IMR-90 (cell line): ENCODE results near the gene CDHR2. TPM values are rescaled to one million over a fixed set of nuclear protein-coding genes. Genes with fewer than 3 reads are reported as not detected.

Source experiments
- ATAC-seq: fragments of 200-7000 bp; cut with Tn5 transposase; 2 replicates; pipeline ENCODE4 v1.9.1; 2020; ENCODE audit warnings: low read depth, mild to moderate bottlenecking, moderate library complexity
- BruUV-seq: library from RNA; stranded (reverse); fragments of 400-500 nt; replicated peaks from 2 replicates; lab custom pipeline; 2021; lab: Mats Ljungman, UMichigan
- CTCF ChIA-PET: fragments of 300-600 bp; formaldehyde crosslinking; extraction: SDS; loops from one replicate; lab custom pipeline; 2021; ENCODE audit warnings: antibody characterized with exemption; lab: Yijun Ruan, JAX
- POLR2A ChIA-PET: fragments of 300-600 bp; sonication (Branson Sonifier 250); formaldehyde crosslinking; loops from one replicate; lab custom pipeline; 2022; ENCODE audit warnings: antibody characterized with exemption; ENCODE audit not compliant: unreplicated experiment; lab: Charles Lee
- DNase-seq: peaks from one replicate; pipeline ENCODE4 v3.0.0; 2013
- H2AFZ ChIP-seq: replicated peaks from 2 replicates; pipeline ENCODE3; 2013; ENCODE audit warnings: low read length, mild to moderate bottlenecking; ENCODE audit not compliant: poor library complexity
- H2AK5ac ChIP-seq: 2 replicates; pipeline ENCODE4 v1.6.1; 2013; ENCODE audit warnings: low read depth, low read length, inconsistent platforms
- H2AK9ac ChIP-seq: replicated peaks from 2 replicates; pipeline ENCODE3; 2013; ENCODE audit warnings: mild to moderate bottlenecking, low read depth, low read length, moderate library complexity; ENCODE audit not compliant: poor library complexity
- H2BK120ac ChIP-seq: 2 replicates; pipeline ENCODE4 v1.6.1; 2013; ENCODE audit warnings: low read depth, low read length, inconsistent platforms
- H2BK15ac ChIP-seq: 3 replicates; pipeline ENCODE4 v1.6.1; 2013; ENCODE audit warnings: low read depth, low read length, inconsistent platforms
- H2BK20ac ChIP-seq: 2 replicates; pipeline ENCODE4 v1.6.1; 2013; ENCODE audit warnings: low read depth, mild to moderate bottlenecking, inconsistent platforms, low read length, moderate library complexity
- H2BK5ac ChIP-seq: 2 replicates; pipeline ENCODE4 v1.6.1; 2013; ENCODE audit warnings: mild to moderate bottlenecking, low read depth, low read length, inconsistent platforms; ENCODE audit not compliant: poor library complexity, severe bottlenecking
- H3K14ac ChIP-seq: replicated peaks from 2 replicates; pipeline ENCODE4 v1.6.1; 2013; ENCODE audit warnings: low read depth, low read length, inconsistent platforms
- H3K18ac ChIP-seq: 2 replicates; pipeline ENCODE4 v1.6.1; 2013; ENCODE audit warnings: low read depth, low read length, control low read depth
- H3K23ac ChIP-seq: 2 replicates; pipeline ENCODE4 v1.6.1; 2013; ENCODE audit warnings: low read depth, low read length, inconsistent platforms
- H3K27ac ChIP-seq: 2 replicates; pipeline ENCODE4 v1.5.1; 2013; ENCODE audit warnings: mild to moderate bottlenecking, control low read depth, low read length; ENCODE audit not compliant: insufficient read depth
- H3K27me3 ChIP-seq: 2 replicates; pipeline ENCODE4 v1.6.1; 2013; ENCODE audit warnings: low read length; ENCODE audit not compliant: control insufficient read depth, insufficient read depth
- H3K36me3 ChIP-seq: 2 replicates; pipeline ENCODE4 v1.6.1; 2013; ENCODE audit warnings: low read length, mixed read lengths; ENCODE audit not compliant: control insufficient read depth, insufficient read depth
- H3K4ac ChIP-seq: 2 replicates; pipeline ENCODE4 v1.6.1; 2013; ENCODE audit warnings: low read depth, low read length, inconsistent platforms
- H3K4me1 ChIP-seq: 2 replicates; pipeline ENCODE4 v1.6.1; 2013; ENCODE audit warnings: low read length, mixed read lengths; ENCODE audit not compliant: control insufficient read depth, insufficient read depth
- H3K4me2 ChIP-seq: 2 replicates; pipeline ENCODE4 v1.6.1; 2013; ENCODE audit warnings: low read depth, mild to moderate bottlenecking, control low read depth, low read length, moderate library complexity
- H3K4me3 ChIP-seq: 2 replicates; pipeline ENCODE4 v1.5.1; 2013; ENCODE audit warnings: low read depth, mild to moderate bottlenecking, control low read depth, low read length, moderate library complexity; ENCODE audit not compliant: insufficient read depth
- H3K56ac ChIP-seq: 2 replicates; pipeline ENCODE4 v1.6.1; 2013; ENCODE audit warnings: low read length, inconsistent platforms; ENCODE audit not compliant: insufficient read depth; ENCODE audit errors: extremely low read depth
- H3K79me1 ChIP-seq, 2 experiments: 2 replicates each; pipeline ENCODE4 v1.6.1; 2013; ENCODE audit warnings: low read length in 2 of 2, inconsistent platforms in 1 of 2, low read depth in 1 of 2
- H3K9ac ChIP-seq: 2 replicates; pipeline ENCODE4 v1.6.1; 2013; ENCODE audit warnings: low read depth, low read length, control low read depth
- H3K9me1 ChIP-seq: 2 replicates; pipeline ENCODE4 v1.6.1; 2013; ENCODE audit warnings: low read length, inconsistent platforms; ENCODE audit not compliant: insufficient read depth
- H3K9me3 ChIP-seq: 2 replicates; pipeline ENCODE4 v1.6.1; 2013; ENCODE audit warnings: low read length; ENCODE audit not compliant: control insufficient read depth, insufficient read depth
- H4K20me1 ChIP-seq: 2 replicates; pipeline ENCODE4 v1.6.1; 2013; ENCODE audit warnings: low read length, inconsistent platforms; ENCODE audit not compliant: insufficient read depth
- H4K5ac ChIP-seq: 2 replicates; pipeline ENCODE4 v1.6.1; 2013; ENCODE audit warnings: mild to moderate bottlenecking, low read depth, low read length, control low read depth
- H4K8ac ChIP-seq, 2 experiments: 2 replicates each; pipeline ENCODE4 v1.6.1; 2013; ENCODE audit warnings: low read depth in 2 of 2, low read length in 2 of 2, control low read depth in 1 of 2, inconsistent platforms in 1 of 2
- H4K91ac ChIP-seq: 2 replicates; pipeline ENCODE4 v1.6.1; 2013; ENCODE audit warnings: low read depth, low read length, inconsistent platforms; ENCODE audit not compliant: insufficient read depth
- CHD1 ChIP-seq: IDR thresholded peaks from 2 replicates; pipeline ENCODE4 v1.6.1; 2012; ENCODE audit warnings: low read depth, low read length, improper control_type of control experiment
- CTCF ChIP-seq: conservative IDR thresholded peaks from 2 replicates; pipeline ENCODE4 v1.5.1; 2012; ENCODE audit warnings: mild to moderate bottlenecking, low read depth, low read length, improper control_type of control experiment
- MAFK ChIP-seq: IDR thresholded peaks from 2 replicates; pipeline ENCODE4 v1.6.1; 2012; ENCODE audit warnings: low read depth, low read length, improper control_type of control experiment
- NFE2L2 ChIP-seq: fragments of 150-350 bp; IDR thresholded peaks from 2 replicates; pipeline ENCODE4 v1.6.1; 2016; ENCODE audit warnings: low read depth, mild to moderate bottlenecking, low read length
- WGBS, 2 experiments: methylation state at CpG; one replicate each; pipeline versions ENCODE4 v1.1.5 to v1.1.7; 2013; ENCODE audit warnings: missing lambda C conversion rate in 2 of 2; ENCODE audit not compliant: insufficient read length in 1 of 2; ENCODE audit errors: extremely low coverage in 2 of 2; 5-methylcytosine and 5-hydroxymethylcytosine counted together
- dilution Hi-C: fragments of 300-500 bp; cut with HindIII; formaldehyde crosslinking; loops from one replicate; pipeline ENCODE4 v1.14.3; 2018; ENCODE audit warnings: low sequenced_read_pairs; ENCODE audit not compliant: unreplicated experiment
- in situ Hi-C: fragments of 300-500 bp; cut with MboI; formaldehyde crosslinking; loops from 3 replicates; pipeline ENCODE4 v1.14.3; 2019; ENCODE audit warnings: low sequenced_read_pairs, inconsistent platforms, mixed read lengths
- intact Hi-C: fragments of 100-400 bp; cut with micrococcal nuclease; formaldehyde crosslinking; loops from 2 replicates; pipeline ENCODE4 v1.10.0; 2022
- polyA plus RNA-seq, 3 experiments: library from polyadenylated mRNA; depleted of rRNA; stranded (reverse); fragments of >200 nt; gene quantifications; 2 replicates each; pipeline ENCODE4 v1.2.3, GENCODE V29; 2012; ENCODE audit warnings: low replicate concordance in 1 of 3
- total RNA-seq: library from RNA; depleted of rRNA; stranded (reverse); fragments of >200 nt; gene quantifications from 2 replicates; pipeline ENCODE4 v1.2.3, GENCODE V29; 2012
- TF ChIP-seq, protein P1 (sequence below): fragments of 150-350 bp; IDR thresholded peaks from 2 replicates; pipeline ENCODE4 v1.6.1; 2016; ENCODE audit warnings: low read depth, mild to moderate bottlenecking, low read length, moderate library complexity, borderline replicate concordance

CDHR2 gene
- total and polyA plus RNA-seq, 2 of the 4 experiments (the other 2 are of a cell fraction) = not detected

DNA sequence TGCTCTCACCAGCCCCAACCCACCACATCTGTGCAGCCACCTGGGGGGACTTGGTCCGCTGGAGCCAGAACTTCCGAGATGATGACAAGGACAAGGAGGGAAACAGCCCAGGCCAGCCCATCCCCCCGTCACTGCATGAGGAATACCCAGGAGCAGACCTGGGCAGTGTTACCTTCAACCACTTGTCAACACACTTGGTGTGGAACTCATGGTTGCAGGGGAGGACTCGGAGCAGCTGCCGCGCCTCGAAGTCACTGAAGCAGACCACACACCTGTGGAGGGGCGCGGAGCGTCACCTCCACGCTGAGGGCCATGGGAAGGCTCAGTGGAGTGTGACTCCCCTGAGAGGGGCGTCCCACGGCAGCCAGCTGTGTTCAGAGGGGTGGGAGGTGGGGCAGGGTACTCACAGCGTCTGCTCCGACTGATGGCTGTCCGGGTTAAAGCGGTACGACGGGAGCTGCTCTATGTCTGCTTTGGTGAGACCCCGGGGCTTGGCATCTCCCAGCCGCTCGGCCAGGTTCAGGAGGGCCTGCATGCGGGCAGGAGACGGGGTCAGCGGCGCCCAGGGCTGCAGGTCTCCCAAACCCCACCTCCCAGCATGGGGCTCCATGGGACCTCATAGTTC lies 19.9 kb upstream of the CDHR2 start:
- dilution Hi-C loops = no loop called here

More for the DNA sequence above, 19.9 kb upstream of the CDHR2 start:
- DNase-seq = no peak
- TF ChIP-seq, protein P1, sequence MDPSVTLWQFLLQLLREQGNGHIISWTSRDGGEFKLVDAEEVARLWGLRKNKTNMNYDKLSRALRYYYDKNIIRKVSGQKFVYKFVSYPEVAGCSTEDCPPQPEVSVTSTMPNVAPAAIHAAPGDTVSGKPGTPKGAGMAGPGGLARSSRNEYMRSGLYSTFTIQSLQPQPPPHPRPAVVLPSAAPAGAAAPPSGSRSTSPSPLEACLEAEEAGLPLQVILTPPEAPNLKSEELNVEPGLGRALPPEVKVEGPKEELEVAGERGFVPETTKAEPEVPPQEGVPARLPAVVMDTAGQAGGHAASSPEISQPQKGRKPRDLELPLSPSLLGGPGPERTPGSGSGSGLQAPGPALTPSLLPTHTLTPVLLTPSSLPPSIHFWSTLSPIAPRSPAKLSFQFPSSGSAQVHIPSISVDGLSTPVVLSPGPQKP = no peak
- TF ChIP-seq CTCF = no peak
- TF ChIP-seq MAFK = no peak
- no peak for TF ChIP-seq CHD1
- no peak for TF ChIP-seq NFE2L2
- Histone ChIP-seq H3K4ac (no peak overlapping the region), H2BK20ac (no peak overlapping the region), H3K14ac (no peak overlapping the region), H4K8ac (no peak overlapping the region), H3K9me3 (no peaks in the 10 kb centered on the region), H4K5ac (no peak overlapping the region), H2BK120ac (no peak overlapping the region), H3K9ac (no peak overlapping the region), H4K91ac (no peak overlapping the region), H3K27ac (no peak overlapping the region), H3K27me3 (no peaks in the 10 kb centered on the region), H2BK15ac (no peak overlapping the region), H3K4me1 (peaks cover 10% of the 10 kb centered on the region), H3K18ac (no peak overlapping the region), H3K36me3 (peaks cover 43% of the 10 kb centered on the region), H3K56ac (no peak overlapping the region), H4K20me1 (peaks cover 15% of the 10 kb centered on the region), H2AK9ac (no peak overlapping the region), H3K79me1 (peaks cover 7 to 28% of the 10 kb centered on the region in 2 experiments; a peak in 3 of 4 replicates), H2AK5ac (no peak overlapping the region), H3K9me1 (peaks cover 4% of the 10 kb centered on the region; the same call in 1 of the 2 replicates), H2AFZ (no peak overlapping the region), H3K23ac (no peak overlapping the region), H3K4me3 (no peak overlapping the region), H3K4me2 (no peak overlapping the region), H2BK5ac (no peak overlapping the region)
- in situ Hi-C loops (no loop called here), intact Hi-C loops (no loop called here)
- 92% methylated on average over 6 of the region's 26 CpGs; no CpG with 5 or more reads in 1 of the 2 experiments for WGBS, 2 experiments
- no TSS peak for BruUV-seq
- no peak for ATAC-seq
- ChIA-PET POLR2A (no interaction called here), CTCF (no interaction called here)
